ENCODE results near the gene NLRP1.
"Not testable (repeated sequence)": the region's sequence is repeated elsewhere in the genome, so short reads cannot be mapped to it uniquely, and the experiment has no call there.

NLRP1 gene

GRCh38 chr17:5587438-5588032 lies 3.2 kb upstream of the NLRP1 start:
- no peak for DNase-seq (ENCODE audit: low read depth, low spot score)

GRCh38 chr17:5585836-5586521 lies 1.7 kb upstream of the NLRP1 start:
- no peak for DNase-seq (ENCODE audit: low read depth, low spot score)

GRCh38 chr17:5585287-5585794 lies 1.0 kb upstream of the NLRP1 start:
- no peak for DNase-seq (ENCODE audit: low read depth, low spot score)

GRCh38 chr17:5583426-5584382 lies 605 bp downstream of the NLRP1 start:
- no peak for DNase-seq (ENCODE audit: low read depth, low spot score)

- no peak for DNase-seq (ENCODE audit: low read depth, low spot score)
Observed at GRCh38 chr17:5582209-5583185, 1.8 kb downstream of the NLRP1 start.

GRCh38 chr17:5581655-5582054 lies 2.7 kb downstream of the NLRP1 start:
- DNase-seq (ENCODE audit: low read depth, low spot score), result no peak

DNA sequence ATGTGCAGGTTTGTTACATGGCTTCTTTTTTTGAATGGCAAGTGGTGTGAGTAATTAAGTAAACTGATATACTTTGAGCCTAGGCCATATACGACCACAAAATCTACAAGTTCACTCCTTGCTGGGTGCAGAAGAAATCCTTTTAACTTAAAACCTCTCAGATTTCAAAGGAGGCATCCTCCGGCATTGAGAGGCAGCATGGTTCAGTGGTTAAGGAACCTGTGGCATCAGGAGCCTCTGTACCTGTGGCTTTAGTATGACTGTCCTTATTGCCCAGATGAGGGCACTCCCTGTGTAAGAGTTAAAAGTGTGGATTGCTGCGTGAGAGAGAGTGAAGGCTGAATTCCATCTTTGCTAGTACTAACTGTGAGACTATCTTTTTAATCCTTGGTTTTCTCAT lies 3.3 kb downstream of the NLRP1 start:
- no peak for DNase-seq (ENCODE audit: low read depth, low spot score)

- no peak for DNase-seq (ENCODE audit: low read depth, low spot score)
Observed at GRCh38 chr17:5580367-5580766, 3.9 kb downstream of the NLRP1 start.

GRCh38 chr17:5578768-5579167 lies 5.5 kb downstream of the NLRP1 start:
- not testable (repeated sequence) for DNase-seq (ENCODE audit: low read depth, low spot score)

- DNase-seq (ENCODE audit: low read depth, low spot score), result not testable (repeated sequence)
Observed at GRCh38 chr17:5573017-5573416, 11.3 kb downstream of the NLRP1 start.

GRCh38 chr17:5571281-5571680 lies 13.0 kb downstream of the NLRP1 start:
- DNase-seq (ENCODE audit: low read depth, low spot score), result no peak

- DNase-seq (ENCODE audit: low read depth, low spot score), result no peak
Observed at GRCh38 chr17:5565808-5566207, 18.5 kb downstream of the NLRP1 start.

DNA sequence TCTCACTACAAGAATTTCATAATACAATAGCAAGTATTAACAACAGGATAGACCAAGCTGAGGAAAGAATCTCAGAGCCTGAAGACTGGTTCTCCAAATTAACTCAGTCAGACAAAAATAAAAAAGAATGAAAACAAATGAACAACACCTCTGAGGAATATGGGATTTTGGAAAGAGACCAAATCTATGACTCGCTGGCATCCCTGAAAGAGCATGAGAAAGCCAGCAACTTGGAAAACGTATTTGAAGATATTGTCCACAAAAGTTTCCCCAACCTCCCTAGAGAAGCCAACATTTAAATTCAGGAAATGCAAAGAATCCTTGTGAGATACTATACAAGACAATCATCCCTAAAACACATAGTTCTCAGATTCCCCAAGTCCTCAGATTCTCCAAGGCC lies 20.9 kb downstream of the NLRP1 start:
- DNase-seq (ENCODE audit: low read depth, low spot score), result no peak

DNA sequence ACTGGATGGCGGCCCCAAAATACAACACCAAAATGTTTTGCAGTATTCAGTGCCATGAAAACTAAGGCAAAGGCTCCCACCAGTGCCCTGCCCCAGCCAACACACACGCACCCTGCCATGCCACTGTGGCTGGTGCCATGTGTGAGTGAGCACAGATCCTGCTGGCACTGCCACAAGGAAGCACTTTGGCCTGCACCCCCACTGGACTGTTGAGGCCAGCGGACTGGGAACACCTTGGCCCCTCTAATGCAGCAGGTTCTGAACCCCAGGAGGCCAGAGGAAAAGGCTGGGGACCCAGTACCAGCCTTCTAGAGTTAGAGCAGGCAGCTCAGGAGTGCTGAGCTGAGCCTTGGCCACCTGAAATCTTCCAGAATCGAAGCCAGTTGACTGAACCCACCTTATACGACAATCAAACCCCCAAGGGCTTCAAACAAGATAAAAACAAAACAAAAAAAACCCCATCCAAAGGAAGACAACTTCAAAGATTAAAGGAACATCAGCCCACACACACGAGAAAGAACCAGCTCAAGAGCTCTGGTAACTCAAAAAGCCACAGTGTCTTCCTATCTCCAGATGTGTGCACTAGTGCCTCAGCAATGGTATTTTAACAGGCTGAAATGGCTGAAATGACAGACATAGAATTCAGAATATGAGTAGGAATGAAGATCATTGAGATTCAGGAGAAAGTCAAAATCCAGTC lies 21.5 kb downstream of the NLRP1 start:
- no peak for DNase-seq (ENCODE audit: low read depth, low spot score)

GRCh38 chr17:5561736-5562571 lies 22.4 kb downstream of the NLRP1 start:
- no peak for DNase-seq (ENCODE audit: low read depth, low spot score)

DNA sequence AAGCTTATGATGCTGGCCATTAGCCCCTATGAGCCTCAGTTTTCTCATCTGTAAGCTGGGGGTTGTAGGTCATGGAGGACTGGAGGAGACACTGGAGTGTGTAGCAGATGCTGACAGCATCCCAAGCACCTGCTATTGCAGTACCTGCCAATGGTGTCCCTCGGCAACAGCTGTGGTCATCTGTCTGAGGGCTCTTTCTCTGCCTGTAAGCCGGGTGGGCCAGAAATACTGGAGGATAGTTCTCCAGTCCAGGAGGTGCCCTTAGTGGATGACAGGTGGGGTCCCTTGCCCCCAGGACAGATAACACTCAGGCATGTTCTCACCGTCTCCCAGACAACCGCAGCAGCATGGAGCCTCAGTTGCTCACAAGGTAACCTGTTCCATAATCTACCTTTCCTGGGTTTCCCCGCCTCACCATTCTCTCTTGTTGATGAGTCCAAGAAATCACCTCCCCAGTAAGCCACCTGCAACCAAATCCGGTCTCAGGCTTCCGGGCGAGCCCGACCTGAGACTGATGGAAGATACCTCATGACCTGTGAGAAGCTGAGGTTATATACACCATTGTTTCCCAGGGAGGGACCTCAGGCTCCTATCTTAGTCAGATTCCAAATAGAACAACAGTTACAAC lies 23.8 kb downstream of the NLRP1 start:
- no peak for DNase-seq (ENCODE audit: low read depth, low spot score)

DNA sequence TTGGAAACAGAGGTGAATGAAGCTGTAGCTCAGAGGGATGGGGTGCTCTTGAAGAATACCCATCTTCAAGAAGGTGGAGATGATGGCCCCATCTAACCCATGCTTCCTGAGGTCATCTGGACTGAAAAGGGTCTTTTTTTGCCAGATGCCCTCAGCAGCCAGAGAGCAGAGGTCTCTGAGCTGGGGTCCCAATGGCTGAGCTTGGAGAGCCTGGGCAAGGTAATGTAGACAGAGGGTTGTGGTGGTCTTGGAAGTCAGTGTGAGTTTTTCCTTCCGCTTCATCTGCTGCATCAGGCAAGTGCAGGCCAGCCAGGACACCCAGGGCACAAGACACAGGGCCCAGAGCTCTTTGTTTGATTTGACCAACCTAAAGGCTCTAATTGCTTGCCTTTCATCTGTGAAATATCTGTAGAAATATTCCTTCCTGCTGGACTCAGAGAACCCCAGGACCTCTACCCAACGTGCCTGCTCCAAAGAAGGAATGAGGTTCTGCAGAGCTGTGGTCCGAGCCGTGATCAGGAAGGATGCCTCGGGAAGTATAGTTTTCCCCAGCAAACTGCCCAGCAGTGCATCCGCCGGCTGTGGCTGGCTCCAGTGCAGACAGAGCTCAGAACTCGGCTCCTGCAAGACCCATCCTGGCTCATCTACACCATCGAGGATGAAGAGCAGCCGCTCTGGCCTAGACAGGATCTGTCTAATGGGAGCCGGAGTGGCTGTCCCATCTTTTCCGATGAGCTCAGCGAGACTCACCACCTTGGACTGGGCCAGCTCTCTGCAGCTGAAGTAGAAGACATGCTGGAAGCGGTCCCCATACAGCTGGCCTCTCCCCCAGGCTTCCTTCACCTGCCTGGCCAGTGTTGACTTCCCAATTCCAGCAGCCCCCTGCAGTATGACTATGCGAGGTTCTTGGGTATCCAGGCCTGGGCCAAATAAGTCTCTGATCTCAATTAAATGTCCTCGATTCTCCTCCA lies 25.2 kb downstream of the NLRP1 start:
- DNase-seq (ENCODE audit: low read depth, low spot score), result no peak

- DNase-seq (ENCODE audit: low read depth, low spot score), result no peak
Observed at GRCh38 chr17:5557990-5558389, 26.3 kb downstream of the NLRP1 start.

Measured in iPS DF 19.7 (cell line).